ENCODE measurements around the gene WIPI1. TPM values are rescaled to one million over a fixed set of nuclear protein-coding genes. Genes with fewer than 3 reads are reported as not detected.

WIPI1 gene
- total and polyA plus RNA-seq, 3 donors from 2014 or later, result 25.4 to 38.3 (median 26.8) TPM

- no peak for DNase-seq
- no peak overlapping the region for H3K27ac ChIP-seq
- TF ChIP-seq CTCF (IDR thresholded peaks at IDR 0.05) (no peak), POLR2A (IDR thresholded peaks at IDR 0.05) (no peak)
- intact Hi-C loops (cut with DNase I; ENCODE audit: low total_unique reads), result loop anchor here (10.0 kb wide), 1 partner anchor 196 kb away; no protein-coding TSS in a partner anchor
- H3K4me1 ChIP-seq, result peaks cover 19% of the 10 kb centered on the region
- H3K4me3 ChIP-seq, result no peak overlapping the region
- no peaks in the 10 kb centered on the region for H3K9me3 ChIP-seq
- H3K36me3 ChIP-seq (ENCODE audit: low read depth, missing control alignments), result no peaks in the 10 kb centered on the region
- H3K27me3 ChIP-seq, result no peaks in the 10 kb centered on the region
Measured at GRCh38 chr17:68460715-68461114, 3.4 kb upstream of the WIPI1 start.

GRCh38 chr17:68460146-68460545 is 2.9 kb upstream of the WIPI1 start:
- Histone ChIP-seq H3K27me3 (no peaks in the 10 kb centered on the region), H3K27ac (no peak overlapping the region), H3K4me3 (no peak overlapping the region), H3K4me1 (peaks cover 19% of the 10 kb centered on the region), H3K9me3 (no peaks in the 10 kb centered on the region), H3K36me3 (ENCODE audit: low read depth, missing control alignments) (no peaks in the 10 kb centered on the region)
- WGBS, 2 donors, result 81 to 94% methylated on average over 2 of the region's 2 CpGs
- no peak for TF ChIP-seq CTCF (IDR thresholded peaks at IDR 0.05)
- no peak for TF ChIP-seq POLR2A (IDR thresholded peaks at IDR 0.05)
- DNase-seq, result no peak
- intact Hi-C loops (cut with DNase I; ENCODE audit: low total_unique reads), result loop anchor here (10.0 kb wide), 1 partner anchor 195 kb away; no protein-coding TSS in a partner anchor

GRCh38 chr17:68459037-68459639 is 1.8 kb upstream of the WIPI1 start:
- TF ChIP-seq CTCF (IDR thresholded peaks at IDR 0.05) (no peak), POLR2A (IDR thresholded peaks at IDR 0.05) (no peak)

GRCh38 chr17:68458260-68459036 is 1.2 kb upstream of the WIPI1 start:
- no peak for DNase-seq
- intact Hi-C loops (cut with DNase I; ENCODE audit: low total_unique reads), result no loop called here
- peak overlapping the region; percentile 70 to 85 for H3K27ac ChIP-seq
- H3K4me1 ChIP-seq, result peaks cover 11% of the 10 kb centered on the region
- H3K36me3 ChIP-seq (ENCODE audit: low read depth, missing control alignments), result no peaks in the 10 kb centered on the region
- TF ChIP-seq CTCF (IDR thresholded peaks at IDR 0.05), result no peak
- TF ChIP-seq POLR2A (IDR thresholded peaks at IDR 0.05), result no peak
- H3K4me3 ChIP-seq, result peak overlapping the region; percentile 50 to 65
- H3K9me3 ChIP-seq, result no peaks in the 10 kb centered on the region
- WGBS, 2 donors, result 24 to 25% methylated on average over 12 of the region's 12 CpGs
- no peaks in the 10 kb centered on the region for H3K27me3 ChIP-seq

More at GRCh38 chr17:68459037-68459639, 1.8 kb upstream of the WIPI1 start:
- Histone ChIP-seq H3K4me3 (no peak overlapping the region), H3K27ac (no peak overlapping the region), H3K4me1 (peaks cover 18% of the 10 kb centered on the region), H3K9me3 (no peaks in the 10 kb centered on the region), H3K27me3 (no peaks in the 10 kb centered on the region), H3K36me3 (ENCODE audit: low read depth, missing control alignments) (no peaks in the 10 kb centered on the region)
- WGBS, 2 donors, result 30 to 52% methylated on average over 1 of the region's 1 CpG
- DNase-seq, result no peak
- intact Hi-C loops (cut with DNase I; ENCODE audit: low total_unique reads), result no loop called here

Data from testis (tissue), 3 donors.